GM19351 (cell line): ENCODE results near the gene ZNF507.
A peak's percentile ranks its signal among the peaks of the same experiment; 100 is the strongest.

ENCODE experiments used
- ATAC-seq: cut with Tn5 transposase; IDR thresholded peaks from one replicate; pipeline ENCODE4 v1.9.1; 2021; ENCODE audit warnings: mild to moderate bottlenecking, moderate library complexity; ENCODE audit not compliant: unreplicated experiment

The ZNF507 gene

DNA sequence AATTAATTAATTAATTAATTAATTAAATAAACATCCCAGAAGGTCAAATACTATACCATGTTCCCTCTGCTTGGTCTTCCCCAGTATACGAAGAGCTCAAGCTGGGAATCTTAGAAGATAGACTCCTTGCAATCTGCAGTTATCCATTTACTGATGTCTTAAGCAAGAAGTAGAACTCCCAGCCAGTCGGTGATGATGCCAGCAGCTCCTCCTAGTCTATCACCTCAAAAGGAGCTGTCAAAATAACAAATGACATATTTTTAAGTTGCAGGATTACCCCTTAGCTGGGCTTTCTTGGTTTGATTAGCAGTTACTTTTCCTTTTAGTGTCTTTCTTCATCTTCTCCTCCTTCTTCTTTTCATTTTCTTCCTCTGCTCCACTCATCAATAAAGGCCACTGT, 6.0 kb upstream of the ZNF507 start:
- ATAC-seq = no peak

DNA sequence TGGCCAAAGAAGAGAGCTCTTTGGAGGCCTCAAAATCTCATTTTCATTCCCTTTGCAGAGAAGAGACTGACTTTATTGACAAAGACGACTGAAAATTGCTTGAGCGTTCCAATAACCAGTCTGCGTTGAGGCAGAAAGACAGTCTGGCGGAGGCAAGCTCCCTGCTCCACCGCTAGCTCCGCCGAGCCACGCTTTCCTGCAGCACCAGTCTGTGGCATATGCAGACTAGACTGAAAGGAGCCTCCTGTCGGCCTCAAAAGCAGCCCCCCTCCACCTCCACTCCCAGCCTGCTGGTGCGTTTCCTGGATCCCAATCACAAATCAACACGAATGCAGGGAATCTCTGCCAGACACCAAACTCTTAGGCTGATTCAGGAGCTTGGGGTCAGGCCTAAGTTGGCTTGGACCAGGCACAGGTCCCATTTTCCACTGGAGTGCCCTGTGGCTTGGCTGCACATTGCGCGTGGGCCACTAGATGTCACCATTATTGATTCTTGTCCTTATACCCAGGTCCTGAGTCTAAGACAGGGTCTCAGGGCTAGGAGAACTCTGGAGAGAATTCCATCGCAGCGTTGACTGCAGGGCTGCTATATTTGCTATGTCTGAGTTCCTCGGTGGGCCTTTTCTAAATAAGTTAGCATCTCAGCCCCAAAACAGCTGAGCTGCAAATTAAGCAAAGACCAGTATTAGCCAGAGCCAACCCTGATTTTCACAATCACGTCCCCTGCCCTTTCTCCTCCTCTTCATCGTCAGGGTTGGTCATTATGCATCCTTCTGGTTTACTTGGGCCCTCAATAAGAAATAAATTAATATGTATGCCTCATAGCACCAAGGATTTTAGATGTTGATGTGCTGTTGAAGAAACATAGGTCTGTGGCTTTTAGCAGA, 5.2 kb upstream of the ZNF507 start:
- ATAC-seq = peak; percentile 58

DNA sequence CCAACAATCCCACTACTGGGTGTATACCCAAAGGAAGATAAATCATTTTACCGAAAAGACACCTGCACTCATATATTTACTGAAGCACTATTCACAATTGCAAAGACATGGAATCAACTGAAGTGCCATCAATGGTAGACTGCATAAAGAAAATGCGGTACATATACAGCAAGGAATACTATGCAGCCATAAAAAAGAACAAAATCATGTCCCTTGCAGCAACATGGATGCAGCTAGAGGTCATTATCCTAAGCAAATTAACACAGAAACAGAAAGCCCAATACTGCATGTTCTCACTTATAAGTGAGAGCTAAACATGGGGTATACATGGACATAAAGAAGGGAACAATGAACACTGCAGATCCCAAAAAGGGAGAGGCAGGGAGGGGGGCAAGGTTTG, 2.7 kb upstream of the ZNF507 start:
- ATAC-seq = no peak

DNA sequence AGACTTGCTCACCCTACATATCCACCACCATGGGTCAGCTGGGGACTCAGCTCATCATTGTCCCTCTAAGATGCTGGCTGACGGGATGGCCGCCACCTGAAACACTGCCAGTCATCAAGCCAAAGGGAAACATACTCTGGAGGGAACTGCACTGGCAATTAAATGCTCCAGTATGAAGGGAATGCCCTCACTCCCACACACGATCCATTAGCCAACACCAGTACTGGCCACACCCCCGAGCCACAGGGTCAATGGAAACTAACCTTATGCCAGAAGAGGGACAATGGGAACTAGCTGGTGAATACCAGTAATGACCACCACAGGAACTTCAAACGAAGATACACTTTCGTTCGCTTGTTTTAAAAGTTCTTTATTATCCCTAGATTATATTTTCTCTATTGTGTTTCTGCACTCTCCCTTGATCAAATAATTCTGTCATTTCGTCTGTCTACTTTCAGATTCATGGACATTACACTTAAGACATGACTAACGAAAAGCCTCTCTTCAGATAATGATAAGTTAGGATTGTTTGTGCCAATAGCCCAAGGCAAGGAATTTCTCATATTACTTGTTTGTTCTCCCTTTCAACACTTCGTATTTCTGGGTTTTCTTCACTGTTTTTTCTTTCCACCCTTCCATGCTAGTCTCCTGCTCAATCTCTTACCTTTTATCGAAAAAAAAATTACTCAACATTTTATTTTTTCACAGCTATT, 1.7 kb upstream of the ZNF507 start:
- ATAC-seq = no peak

DNA sequence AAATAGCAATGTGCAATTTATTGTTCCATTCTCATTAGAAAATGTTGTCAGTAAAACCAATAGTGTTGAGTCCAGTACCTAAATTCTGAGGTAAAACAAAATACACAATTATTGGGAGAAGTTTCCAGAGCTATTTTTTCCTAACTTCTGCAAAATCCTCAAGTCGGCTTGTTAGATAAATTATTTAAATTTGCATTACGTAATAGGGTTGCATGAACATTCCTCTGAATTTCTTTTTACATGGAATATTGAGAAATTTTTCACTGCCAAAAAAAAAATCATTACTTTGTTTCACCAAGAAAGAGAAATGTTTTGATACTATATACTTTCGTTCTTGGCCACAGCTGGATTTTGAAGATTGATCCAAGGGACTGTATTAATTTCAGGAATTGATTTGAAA, 1.5 kb downstream of the ZNF507 start:
- ATAC-seq = no peak

DNA sequence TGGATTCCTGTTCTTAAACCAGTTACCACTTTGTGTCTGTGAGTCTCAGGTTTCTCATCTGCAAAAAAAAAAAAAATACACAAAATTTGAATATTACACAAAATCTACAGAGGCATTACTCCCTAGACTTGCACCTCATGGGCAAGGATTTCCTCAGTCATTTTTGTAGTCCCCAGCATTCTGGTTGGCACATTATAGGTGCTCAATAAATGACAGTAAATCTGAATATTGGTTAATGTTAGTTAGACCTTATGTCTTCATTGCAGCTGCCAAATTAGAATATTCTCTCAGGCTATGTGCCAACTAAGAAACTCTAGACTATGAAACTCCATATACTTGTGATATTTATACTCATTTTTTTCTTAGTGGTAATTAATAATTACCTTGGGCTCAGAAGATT, 2.2 kb downstream of the ZNF507 start:
- no peak for ATAC-seq

DNA sequence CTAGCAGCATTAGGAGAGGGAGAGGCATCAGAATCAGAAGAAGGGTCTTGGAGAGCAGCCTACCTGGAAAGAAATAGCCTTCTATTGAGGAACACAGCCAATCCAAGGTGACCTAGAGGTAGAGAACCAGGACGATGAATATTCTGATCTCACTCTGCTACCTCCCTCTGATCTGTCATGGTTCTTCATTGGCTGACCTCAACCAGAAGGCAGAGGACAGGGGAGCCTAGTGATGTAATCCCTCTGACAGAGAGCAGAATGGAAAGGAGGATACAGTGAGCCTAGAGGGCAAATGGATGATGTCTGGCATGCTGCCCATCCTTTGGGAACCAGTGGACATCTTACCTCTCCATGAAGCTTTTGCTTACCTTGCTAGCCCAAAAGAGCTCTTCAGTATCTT, 3.6 kb downstream of the ZNF507 start:
- ATAC-seq = no peak

DNA sequence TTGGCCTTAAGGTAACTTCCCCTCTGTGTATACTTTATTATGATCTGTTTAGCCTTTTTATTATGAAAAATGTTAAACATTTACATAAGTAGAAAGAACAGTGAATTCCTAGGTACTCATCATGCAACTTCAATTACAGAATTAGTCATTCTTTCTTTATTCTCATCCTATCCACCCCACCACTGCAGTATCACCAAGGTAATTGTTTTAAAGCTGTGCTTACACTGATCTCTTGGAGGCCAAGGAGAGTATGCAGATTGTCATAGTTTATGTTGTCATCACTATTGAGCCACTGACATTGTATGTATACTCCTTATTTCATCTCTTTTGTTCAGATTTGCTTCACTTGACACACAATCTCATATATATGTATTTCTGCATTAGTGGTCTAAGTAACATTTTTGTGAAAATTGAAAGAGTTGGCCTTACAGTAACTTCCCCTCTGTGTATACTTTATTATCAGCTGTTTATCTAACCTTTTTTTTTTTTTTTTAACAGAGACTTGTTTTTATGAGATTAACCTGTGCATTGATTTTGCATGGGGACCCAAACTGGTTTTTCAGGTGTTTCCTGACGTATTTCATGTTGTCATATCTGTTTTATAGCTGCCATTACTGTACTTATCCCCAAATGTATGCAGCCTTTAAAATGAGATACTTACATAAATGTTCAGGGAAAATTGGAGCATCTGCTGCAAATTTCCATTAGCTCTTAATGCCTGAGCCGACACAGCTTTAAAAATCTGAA, 4.5 kb downstream of the ZNF507 start:
- ATAC-seq = no peak

DNA sequence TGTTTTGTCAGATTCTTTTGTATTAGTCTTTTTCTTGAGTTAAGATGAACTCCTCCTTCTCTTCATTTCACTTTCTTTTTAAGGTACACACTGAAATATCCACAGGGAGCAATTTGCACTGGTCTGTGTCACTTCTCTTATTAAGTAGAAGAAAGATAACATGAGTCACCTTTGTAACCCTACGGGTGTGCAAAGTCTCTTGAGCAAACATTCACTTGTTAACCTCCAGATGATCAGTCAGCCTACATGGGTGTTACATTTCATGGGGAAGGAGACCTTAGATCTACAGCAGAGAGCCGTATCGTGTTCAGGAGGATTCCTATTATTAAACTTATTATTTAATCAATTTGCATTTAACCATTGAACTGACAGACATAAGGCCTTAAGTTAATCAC, 5.1 kb downstream of the ZNF507 start:
- ATAC-seq = no peak

DNA sequence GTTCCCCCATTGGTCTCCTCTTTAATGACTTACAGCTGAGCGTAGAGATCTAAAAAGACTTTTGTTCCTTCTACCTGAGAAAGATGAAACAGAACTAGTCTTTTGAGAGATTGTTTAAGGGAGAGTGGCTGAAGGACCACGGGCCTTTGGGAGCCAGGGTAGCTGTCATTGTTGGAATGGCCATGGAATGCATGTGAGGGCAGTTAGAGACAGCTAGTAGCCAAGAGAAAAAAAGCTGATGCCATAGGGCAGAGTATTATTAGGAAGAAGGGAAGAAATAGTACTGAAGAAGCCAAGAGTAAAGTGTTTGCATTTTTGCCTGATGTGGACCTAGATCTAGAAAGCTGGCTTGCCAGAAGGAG, 5.6 kb downstream of the ZNF507 start:
- no peak for ATAC-seq

DNA sequence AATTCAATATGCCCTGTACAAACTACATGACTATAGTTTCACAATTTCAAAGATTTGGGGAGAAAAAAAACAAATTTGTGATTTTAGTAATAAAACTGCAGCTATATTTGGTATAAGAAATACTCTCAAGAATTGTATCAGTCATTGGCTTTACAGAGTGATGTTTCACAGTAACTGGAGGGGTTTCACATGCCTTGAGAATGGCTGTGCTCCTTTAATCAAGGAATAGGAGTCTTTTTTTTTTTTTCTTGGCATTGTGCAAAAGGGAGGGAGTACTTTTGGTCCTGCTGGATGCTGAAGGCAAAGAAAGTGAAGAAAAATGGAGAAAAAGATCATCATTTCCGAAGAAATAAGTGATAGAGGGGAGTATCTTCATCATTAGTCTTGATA, 6.8 kb downstream of the ZNF507 start:
- no peak for ATAC-seq

DNA sequence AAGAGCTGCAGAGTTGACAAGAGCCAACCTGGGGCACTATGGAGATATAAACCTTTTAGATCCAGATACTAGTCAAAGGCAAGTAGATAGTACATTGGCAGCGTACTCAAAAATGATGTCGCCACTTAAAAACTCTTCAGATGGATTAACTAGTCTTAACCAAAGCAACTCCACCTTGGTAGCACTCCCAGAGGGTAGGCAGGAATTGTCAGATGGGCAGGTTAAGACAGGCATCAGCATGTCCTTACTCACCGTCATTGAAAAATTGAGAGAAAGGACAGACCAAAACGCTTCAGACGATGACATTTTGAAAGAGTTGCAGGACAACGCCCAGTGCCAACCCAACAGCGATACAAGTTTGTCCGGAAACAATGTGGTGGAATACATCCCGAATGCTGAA, 8.9 kb downstream of the ZNF507 start:
- ATAC-seq = no peak

DNA sequence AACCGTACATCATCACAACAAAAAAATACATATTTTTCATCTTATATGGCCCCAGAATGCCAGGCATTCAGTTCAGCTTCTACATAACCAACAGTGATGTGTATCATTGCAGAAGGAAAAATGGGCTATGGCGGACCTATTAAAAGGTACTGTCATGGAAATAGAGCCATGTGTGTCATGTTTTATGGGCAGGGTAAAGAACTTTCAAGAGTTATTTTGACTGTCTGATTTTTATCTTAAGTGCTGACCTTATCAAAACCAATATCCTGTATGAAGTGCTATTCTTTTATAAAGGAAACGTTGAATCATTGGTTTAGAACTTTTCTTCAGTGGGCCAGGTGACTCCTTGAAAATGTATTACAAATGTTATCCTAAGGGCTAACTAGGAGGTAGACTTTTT, 9.9 kb downstream of the ZNF507 start:
- no peak for ATAC-seq

DNA sequence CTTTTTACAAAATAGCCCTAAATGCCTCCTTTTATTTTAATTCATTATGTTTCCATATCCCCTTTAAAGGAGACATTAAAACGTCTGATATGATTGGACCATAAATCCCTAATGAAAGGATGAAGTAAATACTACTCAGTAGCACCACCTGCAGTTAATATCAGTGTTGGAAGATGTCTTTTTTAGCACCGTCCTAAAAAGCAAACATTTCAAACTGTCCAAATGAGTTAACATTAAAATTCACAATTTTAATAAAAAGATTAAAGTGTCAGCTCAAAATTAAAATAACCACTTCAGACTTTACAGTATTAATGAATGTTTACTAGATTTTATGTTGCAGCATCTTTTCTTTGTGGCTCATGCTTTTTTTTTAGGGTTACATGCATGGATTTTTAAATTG, 12.3 kb downstream of the ZNF507 start:
- no peak for ATAC-seq

DNA sequence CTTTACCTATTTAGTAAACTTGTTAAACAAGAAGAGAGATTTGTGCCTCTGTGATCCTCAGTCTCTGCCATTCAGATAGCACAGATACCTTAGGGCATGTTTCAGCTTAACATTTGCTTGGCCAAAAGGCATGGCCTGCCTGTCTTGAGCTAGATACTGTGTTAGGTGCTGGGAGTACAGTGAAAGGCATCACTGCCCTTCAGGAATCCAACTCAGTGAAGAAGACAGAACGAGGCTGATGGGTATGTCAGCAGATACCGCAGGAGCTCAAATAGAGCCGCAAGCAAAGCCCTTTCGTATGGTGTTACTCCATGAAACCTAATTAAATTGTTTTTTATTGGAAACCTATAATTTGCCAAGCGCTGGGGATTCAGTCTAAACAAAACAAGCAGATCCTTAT, 12.9 kb downstream of the ZNF507 start:
- ATAC-seq = no peak

DNA sequence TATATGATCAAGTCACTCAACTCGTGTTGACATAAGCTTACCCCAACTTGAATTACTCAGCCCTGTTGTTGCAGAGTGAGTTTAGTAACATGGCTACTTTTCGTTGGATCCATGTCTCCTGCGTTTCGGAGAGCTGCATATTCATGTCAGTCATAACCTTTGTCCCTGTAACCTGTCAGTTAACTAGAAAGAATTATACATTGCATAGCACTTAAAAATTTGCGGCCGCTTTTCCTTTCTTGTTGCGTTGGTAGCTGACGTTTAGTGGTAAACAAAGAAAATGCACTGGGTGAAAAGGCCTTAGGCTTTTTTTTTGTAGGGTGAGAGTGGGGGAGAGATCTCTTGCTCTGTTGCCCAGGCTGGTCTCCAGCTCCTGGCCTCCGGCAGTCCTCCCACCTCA, 14.2 kb downstream of the ZNF507 start:
- no peak for ATAC-seq

DNA sequence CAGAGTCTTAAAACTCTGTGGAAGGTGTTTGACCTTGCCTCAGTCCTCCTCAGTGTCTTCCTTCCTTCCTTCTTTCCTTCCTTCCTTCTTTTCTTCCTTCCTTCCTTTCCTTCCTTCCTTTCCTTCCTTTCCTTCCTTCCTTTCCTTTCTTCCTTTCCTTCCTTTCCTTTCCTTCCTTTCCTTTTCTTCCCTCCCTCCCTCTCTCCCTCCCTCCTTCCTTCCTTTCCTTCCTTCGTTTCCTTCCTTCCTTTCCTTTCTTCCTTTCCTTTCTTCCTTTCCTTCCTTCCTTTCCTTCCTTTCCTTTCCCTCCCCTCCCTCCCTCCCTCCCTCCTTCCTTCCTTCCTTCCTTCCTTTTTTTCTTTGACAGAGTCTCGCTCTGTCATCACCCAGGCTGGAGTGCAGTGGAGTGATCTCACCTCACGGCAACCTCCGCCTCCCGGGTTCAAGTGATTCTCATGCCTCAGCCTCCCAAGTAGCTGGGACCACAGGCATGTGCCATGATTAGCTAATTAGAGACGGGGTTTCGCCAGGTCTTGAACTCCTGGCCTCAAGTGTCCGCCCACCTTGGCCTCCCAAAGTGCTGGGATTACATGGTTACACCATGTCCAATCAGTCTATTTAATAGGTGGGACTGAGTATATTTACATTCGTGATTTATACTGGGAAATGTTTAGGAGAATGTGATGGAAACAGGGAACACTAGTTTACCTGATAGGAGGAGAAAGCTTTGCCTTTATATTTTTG, 16.3 kb downstream of the ZNF507 start:
- ATAC-seq = no peak

DNA sequence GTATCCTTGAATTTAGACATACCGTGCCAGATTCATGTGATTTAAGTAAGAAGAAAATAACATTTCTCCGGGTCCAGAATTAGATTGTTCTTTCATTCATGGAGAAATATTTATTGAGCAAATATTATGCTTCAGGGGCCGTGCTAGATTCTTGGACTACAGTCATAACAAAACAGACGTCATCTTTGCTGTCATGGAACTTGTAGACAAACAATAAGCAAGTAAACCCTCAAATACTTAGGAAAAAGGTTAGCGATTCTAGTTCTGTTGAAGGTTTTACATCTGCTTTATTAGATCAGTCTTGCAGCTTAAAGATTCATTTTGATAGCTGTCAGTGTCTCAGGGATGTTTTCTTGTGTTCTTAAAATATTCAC, 16.9 kb downstream of the ZNF507 start:
- no peak for ATAC-seq

DNA sequence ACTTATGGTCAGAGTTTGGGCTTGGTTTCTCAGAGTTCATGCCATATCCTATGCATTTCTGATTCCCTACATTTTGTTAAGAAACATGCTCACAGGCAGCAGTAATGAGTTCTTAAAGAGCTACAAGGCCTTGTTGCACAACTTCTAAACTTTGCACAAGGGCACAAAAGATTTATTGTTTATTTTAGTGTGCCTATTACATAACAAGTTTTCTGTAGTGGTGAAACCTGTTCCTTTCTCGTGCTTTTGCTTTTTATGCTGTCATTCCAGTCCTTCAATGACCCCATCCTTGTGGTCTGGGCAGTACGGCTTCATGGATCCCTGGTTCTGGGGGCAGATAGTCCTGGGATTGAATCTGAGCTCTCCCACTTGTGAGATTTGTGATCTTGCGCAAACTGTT, 17.8 kb downstream of the ZNF507 start:
- ATAC-seq = no peak

DNA sequence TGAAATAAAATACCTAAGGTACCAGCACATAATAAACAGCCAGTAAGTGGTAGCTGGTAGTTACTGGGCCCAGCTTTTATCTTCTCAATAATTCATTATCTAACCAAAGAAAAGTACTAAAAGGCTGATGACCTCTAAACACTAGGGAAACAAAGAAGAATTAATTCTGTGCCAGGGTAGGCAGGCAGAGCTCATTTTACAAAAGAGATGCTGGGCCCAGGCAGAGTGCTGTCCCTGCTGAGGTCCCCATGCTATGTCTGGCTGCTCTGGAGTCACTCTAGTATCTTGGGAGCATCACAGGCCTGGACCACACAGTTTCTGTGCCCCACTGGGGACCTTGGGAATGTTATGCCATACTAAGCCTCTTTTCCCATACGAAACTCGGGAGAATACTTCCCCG, 18.2 kb downstream of the ZNF507 start:
- ATAC-seq = no peak

DNA sequence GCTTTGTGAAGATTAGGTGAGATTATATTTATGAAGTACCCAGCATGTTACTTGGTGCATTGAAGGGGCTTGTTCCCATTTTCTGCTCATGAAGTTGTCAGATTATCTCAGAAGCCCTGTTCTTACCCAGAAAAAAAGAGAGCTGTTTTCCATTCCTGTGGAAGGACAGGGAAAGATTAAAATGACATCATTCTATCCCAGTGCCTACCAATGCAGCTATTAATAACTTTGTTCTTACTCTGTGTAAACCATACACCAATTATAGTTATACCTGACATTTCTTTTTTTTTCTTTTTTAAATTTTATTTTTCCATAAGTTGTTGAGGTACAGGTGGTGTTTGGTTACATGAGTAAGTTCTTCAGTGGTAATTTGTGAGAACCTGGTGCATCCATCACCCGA, 18.6 kb downstream of the ZNF507 start:
- ATAC-seq = no peak
